Tibial nerve (tissue), 3 donors: ENCODE measurements around the gene GLT8D1.

ENCODE experiments used
- POLR2A ChIP-seq, 2 donors: fragments of 450-650 bp; IDR thresholded peaks; one replicate each; pipeline ENCODE4 v1.6.1; 2017; ENCODE audit warnings: antibody characterized with exemption in 2 of 2, mild to moderate bottlenecking in 2 of 2, moderate library complexity in 2 of 2
- TF ChIP-seq, protein P1 (sequence below), 5 experiments: fragments of 200-600 bp in 3 of 5; fragments of 450-650 bp in 2 of 5; sonication (generic) in 3 of 5; IDR thresholded peaks; one replicate each; pipeline ENCODE4 v1.5.1; 2016 to 2019; ENCODE audit warnings: antibody characterized with exemption in 5 of 5, mild to moderate bottlenecking in 3 of 5, moderate library complexity in 2 of 5

DNA sequence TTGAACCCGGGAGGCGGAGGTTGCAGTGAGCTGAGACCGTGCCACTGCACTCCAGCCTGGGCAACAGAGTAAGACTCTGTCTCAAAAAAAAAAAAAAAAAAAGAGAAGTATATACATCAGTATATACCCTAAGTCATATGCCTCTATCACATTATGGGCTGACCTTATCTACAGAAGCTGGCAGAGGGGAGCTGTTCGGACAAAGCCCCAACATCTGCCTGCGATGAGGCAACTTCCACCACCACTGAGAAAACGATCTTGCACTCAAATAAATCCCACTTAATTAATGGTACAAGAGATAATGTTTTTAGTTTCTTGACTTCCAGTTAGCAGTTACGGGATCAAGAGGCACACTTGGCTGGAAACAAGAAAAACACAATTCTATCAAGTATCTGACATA is 2.2 kb downstream of the GLT8D1 start:
- TF ChIP-seq, protein P1, sequence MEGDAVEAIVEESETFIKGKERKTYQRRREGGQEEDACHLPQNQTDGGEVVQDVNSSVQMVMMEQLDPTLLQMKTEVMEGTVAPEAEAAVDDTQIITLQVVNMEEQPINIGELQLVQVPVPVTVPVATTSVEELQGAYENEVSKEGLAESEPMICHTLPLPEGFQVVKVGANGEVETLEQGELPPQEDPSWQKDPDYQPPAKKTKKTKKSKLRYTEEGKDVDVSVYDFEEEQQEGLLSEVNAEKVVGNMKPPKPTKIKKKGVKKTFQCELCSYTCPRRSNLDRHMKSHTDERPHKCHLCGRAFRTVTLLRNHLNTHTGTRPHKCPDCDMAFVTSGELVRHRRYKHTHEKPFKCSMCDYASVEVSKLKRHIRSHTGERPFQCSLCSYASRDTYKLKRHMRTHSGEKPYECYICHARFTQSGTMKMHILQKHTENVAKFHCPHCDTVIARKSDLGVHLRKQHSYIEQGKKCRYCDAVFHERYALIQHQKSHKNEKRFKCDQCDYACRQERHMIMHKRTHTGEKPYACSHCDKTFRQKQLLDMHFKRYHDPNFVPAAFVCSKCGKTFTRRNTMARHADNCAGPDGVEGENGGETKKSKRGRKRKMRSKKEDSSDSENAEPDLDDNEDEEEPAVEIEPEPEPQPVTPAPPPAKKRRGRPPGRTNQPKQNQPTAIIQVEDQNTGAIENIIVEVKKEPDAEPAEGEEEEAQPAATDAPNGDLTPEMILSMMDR (IDR thresholded peaks at IDR 0.05) = no peak
- no peak for TF ChIP-seq POLR2A (IDR thresholded peaks at IDR 0.05)
